Measurements from ENCODE around the gene TBCD.

TBCD gene

DNA sequence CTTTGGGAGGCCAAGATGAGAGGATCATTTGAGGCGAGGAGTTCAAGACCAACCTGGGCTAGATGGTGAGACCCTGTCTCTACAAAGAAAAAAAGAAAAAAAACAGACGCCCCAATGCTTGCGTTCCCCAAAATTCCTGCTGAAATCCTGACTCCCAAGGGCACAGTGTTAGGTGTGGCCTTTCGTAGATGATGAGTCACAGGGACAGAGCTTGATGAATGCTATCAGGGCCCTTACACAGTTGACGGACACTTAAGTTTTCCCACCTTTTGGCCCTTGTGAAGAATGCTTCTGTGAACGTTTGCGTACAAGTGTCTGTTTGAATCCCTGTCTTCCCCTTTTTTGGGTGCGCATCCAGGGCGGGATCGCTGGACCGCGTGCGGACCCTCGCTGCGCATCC is 104.5 kb downstream of the TBCD start:
- no peak for DNase-seq (ENCODE audit: low spot score)

DNA sequence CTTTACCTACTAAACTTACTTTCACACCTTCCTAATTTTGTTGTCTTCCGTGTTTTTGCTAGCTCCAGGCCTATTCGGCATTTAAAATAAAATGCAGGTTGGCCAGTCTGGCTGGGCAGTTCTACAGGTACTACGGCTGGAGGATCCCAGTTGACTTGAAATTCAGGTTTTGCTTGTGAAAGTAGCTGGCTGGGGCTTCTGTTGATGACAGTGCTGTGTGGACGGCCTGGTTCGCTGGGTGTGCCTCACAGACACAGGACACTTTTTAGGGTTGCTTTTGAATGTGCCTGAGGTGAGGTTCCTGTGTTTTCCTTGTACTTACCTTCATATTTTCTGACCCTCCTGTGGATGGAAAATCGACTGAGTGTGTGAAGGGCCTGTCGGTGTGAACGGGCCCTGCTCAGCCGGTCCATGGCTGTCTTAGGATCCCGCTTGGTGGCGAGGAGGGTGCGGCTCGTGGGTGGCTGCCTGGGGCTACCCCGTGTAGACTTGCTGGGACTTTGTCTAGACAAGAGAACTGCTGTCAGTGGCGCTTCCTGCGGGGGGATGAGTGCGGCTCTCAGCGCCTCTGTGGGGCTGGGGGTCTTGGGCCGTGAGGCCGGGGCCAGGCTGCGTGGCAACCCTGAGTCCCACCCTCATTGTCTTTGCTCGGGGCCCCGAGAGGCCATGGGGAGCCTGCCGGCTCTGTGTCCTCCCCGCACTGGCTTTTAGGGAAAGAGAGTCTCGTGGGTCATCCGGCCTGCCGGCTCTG is 106.7 kb downstream of the TBCD start:
- no peak for DNase-seq (ENCODE audit: low spot score)

DNA sequence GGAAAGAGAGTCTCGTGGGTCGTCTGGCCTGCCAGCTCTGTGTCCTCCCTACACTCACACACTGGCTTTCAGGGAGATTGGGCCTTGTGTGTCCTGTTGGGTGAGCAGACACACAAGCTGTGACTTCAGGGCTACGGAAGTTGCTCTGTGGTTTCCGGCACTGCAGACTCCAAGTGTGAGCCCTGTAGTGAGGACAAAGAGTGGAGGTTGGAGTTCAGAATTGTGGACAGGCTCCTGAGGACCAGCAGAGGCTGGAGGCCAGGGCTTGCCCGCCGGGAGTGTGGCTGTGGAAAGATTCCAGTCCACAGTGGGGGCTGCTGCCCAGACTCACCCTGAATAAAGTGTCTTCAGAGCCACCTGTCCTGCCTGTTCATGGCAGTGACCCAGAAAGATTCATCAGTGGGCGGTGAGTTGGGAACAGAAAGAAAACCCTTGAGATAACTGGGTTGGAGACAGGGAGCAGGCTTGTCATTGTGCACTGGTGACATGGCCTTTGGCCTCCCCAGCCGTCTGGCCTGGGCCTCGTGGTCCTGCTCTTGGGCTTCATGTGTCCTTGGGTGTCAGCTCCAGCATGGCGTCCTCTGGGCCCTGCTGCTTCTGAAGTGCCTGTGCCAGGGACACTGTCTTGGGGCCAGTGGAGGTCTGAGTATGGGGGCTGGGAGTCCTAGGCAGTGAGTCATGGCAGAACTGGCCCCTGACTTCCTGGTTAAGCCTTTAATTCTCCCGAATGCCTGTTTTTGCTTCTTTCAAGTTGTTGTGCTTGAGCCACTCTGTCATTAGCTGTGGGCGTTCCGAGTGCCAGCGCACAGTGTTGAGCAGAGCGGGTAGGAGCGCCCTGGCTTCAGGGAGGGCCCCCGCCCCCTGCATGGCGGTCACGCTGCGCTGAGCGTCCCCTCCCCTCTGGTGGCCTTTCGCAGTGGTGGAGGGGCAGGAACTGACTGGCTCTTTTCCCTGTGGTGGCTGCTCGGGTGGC is 107.9 kb downstream of the TBCD start:
- peak; percentile 55 for DNase-seq (ENCODE audit: low spot score)

DNA sequence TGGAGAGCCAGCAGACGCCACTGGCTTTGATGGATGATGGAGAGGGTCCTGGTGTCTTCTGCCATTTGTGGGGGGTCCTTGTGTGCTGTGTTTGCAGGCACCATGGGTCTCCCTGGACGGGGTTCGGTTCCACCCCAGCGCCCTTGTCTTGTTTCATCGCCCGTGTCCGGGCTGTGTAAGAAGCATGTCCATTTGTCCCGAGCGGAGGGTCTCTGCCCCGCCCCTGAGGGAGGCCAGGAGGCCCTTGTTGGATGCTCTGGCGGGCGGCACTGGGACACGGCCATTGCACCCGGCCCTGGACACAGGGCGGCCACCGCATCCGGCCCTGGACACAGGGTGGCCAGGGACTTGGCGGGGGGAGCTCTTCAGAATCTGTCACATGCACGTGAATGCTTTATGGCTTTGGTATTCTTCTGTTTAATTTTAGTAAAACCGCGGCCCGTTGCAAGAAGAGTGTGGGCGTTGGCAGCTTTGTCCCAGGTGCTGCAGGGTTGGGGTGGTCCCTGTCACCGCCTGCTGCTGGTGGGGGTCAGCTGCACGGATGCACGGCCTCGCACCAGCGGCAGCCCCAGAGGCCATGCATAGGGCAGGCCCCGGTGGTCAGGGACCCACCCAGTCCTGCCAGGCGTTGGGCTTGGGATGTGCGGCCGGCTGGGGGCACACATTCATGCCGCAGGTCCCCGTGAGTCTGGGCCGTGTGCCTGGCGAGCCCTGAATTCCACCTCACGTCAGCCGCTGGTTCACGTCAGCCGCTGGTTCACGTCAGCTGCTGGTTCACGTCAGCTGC is 108.9 kb downstream of the TBCD start:
- DNase-seq (ENCODE audit: low spot score), result no peak

DNA sequence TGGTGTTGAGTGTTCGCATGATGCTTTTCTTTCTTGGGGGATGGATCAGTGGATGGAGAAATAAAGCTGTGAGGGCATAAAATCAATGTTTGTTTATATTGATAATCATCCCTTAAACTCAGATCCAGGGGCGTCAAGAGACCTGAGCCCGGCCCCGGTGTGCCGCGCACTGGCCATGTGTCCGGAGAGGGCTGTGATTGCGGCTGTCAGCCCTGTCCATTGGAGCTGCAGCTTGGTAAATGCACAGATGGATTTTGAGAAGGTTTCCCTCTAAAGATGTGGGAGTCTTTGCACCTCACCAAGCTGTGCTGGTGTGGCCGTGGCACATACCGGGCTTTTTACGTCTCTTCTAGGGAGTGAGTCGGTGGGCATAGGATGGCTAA is 109.5 kb downstream of the TBCD start:
- DNase-seq (ENCODE audit: low spot score), result no peak

DNA sequence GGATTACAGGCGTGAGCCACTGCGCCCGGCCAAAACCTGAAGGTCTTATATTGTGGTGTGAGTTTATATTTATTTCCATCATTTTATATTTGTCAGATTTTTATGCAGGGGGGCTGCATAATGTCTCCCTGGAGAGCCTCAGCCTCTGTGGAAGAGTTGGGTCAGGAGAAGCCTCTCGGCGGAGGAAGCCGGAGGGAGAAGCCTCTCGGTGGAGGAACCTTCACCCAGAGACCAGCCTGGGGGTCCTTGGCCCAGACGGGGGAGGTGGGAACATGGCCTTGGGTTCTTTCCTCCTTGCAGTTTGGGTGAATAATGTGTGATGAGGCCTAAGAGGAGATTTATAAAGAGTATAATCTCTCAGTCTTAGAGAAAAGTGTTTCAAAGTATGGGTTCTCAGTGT is 110.3 kb downstream of the TBCD start:
- DNase-seq (ENCODE audit: low spot score), result no peak

DNA sequence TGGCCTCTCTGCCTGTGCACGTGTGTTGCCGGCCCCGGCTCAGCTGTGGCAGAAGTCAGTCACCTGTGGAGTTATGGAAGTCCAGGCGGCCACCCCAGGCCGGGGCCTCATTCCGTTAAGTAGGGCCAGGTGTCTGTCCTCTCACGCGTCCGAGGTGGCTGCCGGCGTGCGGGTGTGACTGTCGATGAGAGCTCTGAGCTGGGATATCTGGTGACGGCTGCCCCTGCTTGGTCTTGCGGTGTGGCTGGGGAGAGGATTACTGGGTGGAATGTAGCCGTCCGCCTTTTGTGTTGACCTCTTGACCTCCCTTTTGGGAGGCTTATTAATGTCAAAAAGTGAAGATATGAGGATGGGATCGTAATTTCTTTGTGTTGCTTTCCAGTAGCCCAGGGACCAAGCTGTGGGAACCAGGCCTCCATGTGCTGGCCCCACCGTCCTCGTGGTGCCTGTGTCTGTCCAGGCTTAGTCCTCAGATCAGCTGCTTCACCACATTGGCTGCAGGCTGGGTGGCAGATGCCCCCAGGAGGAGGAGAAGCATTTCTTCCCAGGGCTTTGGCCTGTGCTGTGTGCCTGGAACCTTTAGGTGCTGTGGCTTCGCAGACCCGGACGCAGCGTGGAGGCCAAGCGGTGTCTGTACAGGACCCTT is 111.0 kb downstream of the TBCD start:
- no peak for DNase-seq (ENCODE audit: low spot score)

DNA sequence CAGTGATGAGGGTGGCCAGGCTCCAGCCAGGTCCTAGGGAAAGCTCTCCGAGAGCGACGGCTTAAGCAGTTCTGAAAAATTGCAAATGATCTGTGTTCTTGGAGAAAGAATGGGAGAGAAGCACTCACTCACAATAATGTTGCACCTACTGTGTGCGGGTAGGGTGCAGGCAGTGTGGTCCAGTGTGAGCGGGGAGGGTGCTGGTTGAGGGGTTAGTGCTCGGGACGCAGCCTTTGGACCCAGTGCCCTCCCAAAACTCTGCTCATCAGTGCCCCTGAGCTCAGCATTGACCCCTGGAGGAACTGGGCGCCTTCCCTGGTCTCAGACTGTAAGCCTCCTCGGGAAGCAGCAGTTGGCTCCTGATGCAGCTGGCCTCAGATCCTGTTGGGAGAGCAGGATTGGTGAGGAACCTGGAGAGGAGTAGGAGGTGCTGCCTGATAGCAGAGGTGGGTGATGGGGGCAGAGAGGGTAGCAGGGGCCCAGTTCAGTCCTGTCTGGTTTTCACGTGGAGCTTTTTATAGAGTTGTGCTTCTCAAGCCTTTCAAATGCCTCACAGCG is 111.6 kb downstream of the TBCD start:
- DNase-seq (ENCODE audit: low spot score), result no peak

DNA sequence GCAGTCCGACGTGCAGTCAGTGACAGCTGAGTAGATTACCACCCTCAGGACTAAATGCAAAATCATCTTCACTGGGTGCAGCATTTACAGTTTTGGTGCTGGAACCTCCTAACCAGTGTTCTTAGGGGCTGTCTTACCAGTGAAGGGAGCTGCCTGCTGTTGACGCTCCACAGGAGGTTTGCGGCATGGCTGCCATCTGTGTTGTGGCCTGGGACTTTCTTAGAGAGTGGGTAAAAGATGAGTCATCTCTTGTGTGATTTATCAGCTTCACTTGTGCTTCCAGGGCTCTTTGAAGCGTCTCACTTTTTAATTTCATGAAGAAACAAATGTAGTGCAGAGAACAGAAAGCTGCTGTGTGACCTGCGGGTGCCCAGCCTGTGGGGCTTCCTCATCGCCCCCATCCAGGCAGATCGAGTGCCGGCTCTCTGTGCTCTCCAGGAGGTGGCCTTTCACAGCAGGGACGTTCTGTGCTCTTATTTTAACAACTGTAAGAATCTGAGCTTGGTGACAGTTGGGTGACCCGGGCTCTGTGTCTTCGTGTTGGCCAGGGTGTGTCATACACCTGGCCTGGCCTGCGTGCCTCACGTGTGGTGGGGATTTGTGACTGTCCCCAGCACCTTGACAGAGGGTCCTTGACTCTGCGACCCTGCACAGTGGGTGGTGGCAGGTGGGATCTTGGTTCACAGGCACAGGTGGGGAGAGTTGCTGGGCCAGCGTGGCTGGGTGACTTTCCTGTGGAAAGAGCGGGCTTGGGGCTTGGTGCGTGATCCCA is 112.3 kb downstream of the TBCD start:
- DNase-seq (ENCODE audit: low spot score), result peak; percentile 92

DNA sequence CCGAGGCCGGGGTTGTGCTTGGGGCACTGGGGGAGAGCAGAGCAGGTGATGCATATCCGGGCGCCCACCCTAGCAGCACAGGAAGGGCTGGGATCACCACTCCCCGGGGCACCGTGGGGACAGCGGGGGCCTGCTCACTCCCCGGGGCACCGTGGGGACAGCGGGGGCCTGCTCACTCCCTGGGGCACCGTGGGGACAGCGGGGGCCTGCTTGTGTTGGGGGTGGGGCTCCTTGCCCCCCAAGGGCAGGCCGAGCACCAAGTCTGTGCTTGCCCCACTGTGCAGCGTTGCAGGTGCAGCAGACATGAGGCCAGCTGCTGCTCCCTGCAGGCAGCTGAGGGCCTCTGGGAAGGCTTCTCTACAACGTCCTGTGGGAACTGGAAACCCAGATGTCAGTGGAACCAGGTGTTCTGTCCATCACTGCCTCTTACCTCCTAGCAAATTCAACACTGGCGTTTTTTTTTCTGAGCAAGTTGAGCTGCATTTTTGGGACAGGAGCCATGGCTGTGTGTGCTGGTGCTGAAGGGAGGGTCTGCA is 112.9 kb downstream of the TBCD start:
- no peak for DNase-seq (ENCODE audit: low spot score)

DNA sequence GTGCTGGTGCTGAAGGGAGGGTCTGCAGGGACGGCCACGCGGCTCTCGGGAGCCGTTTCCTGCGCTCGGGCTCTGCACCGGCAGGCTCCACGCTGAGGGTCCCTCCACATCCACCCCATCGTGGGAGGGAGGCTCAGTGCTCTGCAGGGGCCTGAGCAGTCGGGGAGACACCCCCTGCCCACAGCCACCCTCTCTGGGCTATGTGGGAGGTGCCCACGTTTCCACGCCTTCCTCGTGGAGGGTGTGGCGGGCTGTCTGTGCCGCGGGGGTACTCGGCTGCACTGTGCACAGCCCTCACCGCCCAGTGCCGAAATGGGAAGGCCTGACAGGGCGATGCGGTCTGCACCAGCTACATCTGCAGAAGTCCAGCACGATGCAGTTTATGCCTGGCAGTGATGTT is 113.4 kb downstream of the TBCD start:
- DNase-seq (ENCODE audit: low spot score), result no peak

DNA sequence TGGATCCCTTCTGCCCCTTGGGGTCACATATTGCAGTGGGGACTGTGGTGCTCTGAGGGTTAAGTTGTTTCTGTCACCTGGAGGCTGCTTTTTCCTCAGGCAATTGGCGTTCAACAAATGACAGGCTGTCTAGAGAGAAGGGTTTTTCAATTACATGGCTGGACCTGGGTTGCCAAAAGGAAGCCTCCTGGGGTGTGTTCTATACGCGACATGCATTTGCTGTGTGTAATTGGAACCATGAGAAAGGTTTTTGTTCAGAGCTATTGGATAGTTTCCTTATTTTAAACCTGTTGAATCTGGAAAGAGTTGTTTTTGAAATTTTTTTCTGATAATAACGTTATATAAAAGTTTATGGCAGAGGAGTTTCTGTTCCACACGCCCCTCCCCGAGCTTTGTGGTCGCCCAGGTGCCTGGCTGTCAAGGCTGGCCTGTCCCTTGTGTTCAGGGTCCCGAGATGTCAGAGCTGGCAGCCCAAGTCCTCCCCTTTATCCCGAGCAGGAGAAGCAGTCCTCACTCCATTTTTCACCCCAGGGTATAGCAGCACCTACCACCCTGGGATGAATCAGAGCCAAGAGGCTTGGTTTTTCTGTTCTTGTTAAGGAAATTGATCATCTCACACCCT is 114.0 kb downstream of the TBCD start:
- DNase-seq (ENCODE audit: low spot score), result no peak

DNA sequence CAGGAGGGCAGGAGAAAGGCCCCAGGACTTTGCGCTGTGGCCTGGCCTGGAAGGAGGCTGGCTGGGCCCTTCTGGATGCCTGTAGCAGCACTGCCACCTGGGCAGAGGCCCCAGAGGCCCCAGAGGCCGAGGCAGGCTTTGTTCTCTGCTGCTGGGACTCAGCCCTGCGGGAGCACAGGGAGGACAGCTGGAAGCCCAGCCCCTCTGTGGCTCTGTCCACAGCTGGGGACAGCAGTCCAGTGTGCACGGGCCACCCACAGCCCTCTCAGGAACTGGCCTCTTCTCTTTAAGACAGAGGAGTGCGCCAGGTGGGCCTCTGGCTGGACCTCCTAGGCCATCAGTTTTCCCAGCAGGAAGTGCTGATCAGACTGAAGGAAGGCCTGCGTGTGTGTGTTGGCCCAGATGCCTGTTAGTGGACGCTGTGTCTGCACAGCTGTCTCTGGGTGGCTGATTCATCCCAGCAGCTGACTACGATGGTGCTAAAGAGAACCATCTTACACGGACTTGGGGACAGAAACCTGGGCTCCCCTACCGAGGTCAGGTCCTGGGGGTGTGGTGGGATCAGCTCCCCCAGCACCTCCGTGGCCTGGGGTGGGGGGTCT is 114.8 kb downstream of the TBCD start:
- DNase-seq (ENCODE audit: low spot score), result peak; percentile 90

DNA sequence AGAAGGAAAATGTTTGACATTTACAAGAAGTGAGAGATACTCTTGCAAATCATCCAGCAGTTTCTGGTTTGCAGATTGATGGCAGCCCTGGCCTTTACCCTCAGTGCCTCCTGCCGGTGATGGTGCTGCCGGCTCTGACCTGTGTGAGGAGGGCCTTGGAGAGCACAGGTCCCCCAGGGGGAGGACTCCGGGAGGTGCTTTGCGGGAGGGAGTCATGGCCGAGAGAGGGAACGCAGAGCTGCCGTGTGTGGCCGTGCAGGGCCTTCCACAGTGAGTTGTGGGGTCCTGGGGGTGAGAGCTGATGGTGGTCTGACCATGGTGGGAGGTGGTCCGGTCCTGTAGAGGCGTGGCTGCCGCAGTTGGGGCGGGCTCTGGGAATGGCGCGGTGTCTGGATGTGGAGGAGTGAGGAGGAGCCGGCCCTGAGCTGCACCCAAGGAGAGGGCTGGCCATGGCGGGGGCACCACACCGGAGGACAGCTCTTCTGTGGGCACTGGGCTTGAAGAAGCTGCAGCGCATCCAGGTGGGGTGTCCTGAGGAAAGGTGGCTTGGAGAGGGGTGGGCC is 116.0 kb downstream of the TBCD start:
- DNase-seq (ENCODE audit: low spot score), result no peak

DNA sequence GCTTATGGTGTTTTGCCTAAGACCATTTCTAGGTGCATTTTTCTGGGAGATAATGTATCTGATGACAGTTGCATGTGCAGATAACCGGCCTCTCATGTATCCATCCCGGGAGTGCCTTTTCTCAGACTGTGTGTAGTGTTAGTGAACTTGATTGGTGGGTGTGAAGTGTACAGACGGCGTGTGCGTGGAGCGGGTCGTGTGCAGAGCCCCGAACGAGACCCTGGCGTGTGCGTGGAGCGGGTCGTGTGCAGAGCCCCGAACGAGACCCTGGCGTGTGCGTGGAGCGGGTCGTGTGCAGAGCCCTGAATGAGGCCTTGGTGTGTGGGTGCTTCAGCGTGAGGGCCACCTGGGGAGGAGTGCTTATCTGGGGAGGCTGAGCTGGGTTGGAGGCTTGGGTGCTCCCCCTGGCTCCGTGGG is 116.9 kb downstream of the TBCD start:
- DNase-seq (ENCODE audit: low spot score), result no peak

DNA sequence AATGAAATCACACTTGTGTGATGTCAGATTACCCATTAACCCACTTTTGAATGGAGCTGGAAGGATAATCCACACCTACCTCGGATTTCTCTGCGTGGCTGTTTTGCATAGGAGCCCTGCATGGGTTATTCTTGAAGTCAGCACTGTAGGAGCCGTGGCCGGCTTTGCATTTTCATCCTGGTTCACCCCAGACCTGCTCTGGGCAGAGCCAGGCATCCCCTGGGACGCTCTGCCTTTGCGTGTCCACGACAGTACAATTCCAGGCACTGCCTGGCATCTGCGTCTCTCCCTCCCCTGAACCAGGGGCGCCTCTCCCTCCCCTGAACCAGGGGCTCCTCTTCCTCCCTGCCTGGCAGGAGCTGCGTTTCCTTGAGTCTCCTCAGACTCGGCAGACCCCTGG is 117.7 kb downstream of the TBCD start:
- DNase-seq (ENCODE audit: low spot score), result no peak

DNA sequence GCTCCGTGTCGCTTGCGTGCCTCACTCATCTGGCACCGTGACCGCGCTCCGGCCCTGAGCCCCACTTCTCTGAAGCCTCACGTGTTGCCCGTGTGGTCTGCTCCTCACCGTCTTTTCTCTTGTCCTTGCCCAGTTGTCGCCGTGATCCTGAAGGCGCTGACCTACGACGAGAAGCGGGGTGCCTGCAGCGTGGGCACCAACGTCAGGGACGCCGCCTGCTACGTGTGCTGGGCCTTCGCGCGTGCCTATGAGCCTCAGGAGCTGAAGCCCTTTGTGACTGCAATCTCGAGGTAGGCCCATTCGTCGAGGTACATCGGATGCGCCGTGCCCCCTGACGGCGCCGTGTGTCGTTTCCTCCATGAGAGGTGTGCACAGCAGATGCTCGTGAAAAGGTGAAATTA is 118.2 kb downstream of the TBCD start:
- DNase-seq (ENCODE audit: low spot score), result no peak

DNA sequence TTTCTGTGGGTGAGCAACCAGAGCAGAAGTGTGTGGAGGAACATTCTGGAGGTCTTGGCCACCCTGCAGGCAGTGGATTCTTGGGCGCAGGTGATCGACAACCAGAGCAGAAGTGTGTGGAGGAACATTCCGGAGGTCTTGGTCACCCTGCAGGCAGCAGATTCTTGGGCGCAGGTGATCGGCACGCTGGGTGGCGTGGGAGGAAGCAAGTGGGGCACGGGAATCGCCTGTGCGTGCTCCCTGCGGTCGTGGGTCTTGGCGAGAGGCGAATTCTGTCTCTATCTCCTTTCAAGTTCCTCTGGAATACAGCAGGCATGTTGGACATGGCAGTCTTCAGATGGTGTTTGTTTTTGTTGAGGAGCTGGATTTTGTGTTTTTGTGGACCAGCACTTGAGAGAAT is 118.7 kb downstream of the TBCD start:
- DNase-seq (ENCODE audit: low spot score), result no peak

DNA sequence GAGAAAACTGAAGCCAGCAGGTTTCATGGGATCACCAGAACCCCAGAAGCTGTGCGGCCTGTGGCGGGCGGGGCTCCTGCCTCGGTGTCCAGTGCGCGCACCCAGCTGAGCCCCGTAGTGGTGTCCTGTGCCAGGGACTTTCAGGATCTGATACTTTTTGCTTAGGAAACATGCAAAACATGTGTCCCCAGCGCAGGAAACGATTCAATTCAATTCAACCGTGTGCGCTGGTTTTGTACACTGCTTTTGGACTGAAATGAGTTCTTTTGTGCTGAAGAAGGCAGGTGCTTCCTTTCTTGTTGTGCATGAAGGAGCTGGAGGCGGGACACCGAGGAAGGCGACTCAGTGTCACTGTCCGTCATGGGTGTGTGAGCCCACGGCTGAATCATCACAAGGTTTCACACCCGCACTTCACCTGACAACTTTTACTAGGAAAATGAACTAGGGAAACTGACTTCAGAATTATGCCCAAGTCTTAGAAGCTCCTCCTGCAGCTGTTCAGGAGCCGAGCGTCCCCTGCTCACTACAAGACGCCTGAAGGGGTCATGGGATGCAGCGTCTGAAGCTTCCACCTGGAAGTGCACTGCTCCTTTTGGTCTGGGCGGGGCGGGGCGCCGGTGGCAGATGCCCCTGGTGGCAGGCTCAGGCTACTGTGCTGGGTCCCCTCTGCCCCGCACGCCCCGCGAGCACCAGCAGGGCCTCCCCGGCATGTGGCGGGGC is 119.4 kb downstream of the TBCD start:
- no peak for DNase-seq (ENCODE audit: low spot score)
